ENCODE data around the gene KNSTRN.

The KNSTRN gene

GRCh38 chr15:40344217-40344616 is 38.3 kb upstream of the KNSTRN start:
- H3K36me3 ChIP-seq, result no peaks in the 10 kb centered on the region

GRCh38 chr15:40344631-40345120 is 37.8 kb upstream of the KNSTRN start:
- peak; percentile 55 to 83 for DNase-seq
- intact Hi-C loops (cut with DNase I; ENCODE audit: low total_unique reads), result no loop called here
- Histone ChIP-seq H3K4me1 (peaks cover 0 to 55% (median 52%) of the 10 kb centered on the region in 4 donors), H3K4me3 (no peak overlapping the region), H3K27ac (peak overlapping the region; percentile 90), H3K27me3 (no peaks in the 10 kb centered on the region), H3K9me3 (no peaks in the 10 kb centered on the region), H3K36me3 (no peaks in the 10 kb centered on the region)
- TF ChIP-seq CTCF (IDR thresholded peaks at IDR 0.05), result peak; percentile 65 to 80

More at GRCh38 chr15:40344217-40344616, 38.3 kb upstream of the KNSTRN start:
- no peaks in the 10 kb centered on the region for H3K27me3 ChIP-seq
- no peak for TF ChIP-seq CTCF (IDR thresholded peaks at IDR 0.05)
- no peaks in the 10 kb centered on the region for H3K9me3 ChIP-seq
- no peak for DNase-seq
- H3K27ac ChIP-seq, result peak overlapping the region; percentile 90
- H3K4me3 ChIP-seq, result no peak overlapping the region
- intact Hi-C loops (cut with DNase I; ENCODE audit: low total_unique reads), result no loop called here
- H3K4me1 ChIP-seq, result peaks cover 0 to 60% (median 56%) of the 10 kb centered on the region in 4 donors

- Histone ChIP-seq H3K4me1 (peaks cover 0 to 49% (median 45%) of the 10 kb centered on the region in 4 donors), H3K4me3 (no peak overlapping the region), H3K9me3 (no peaks in the 10 kb centered on the region), H3K27ac (peak overlapping the region; percentile 90), H3K36me3 (no peaks in the 10 kb centered on the region), H3K27me3 (no peaks in the 10 kb centered on the region)
- no peak for DNase-seq
- intact Hi-C loops (cut with DNase I; ENCODE audit: low total_unique reads), result no loop called here
- no peak for TF ChIP-seq CTCF (IDR thresholded peaks at IDR 0.05)
These were observed 37.2 kb upstream of the KNSTRN start for GRCh38 chr15:40345225-40345866.

GRCh38 chr15:40345867-40346578 is 36.5 kb upstream of the KNSTRN start:
- TF ChIP-seq CTCF (IDR thresholded peaks at IDR 0.05), result no peak
- Histone ChIP-seq H3K36me3 (no peaks in the 10 kb centered on the region), H3K4me3 (no peak overlapping the region), H3K27ac (peak overlapping the region in 1 of 2 donors; percentile 90), H3K9me3 (no peaks in the 10 kb centered on the region), H3K27me3 (no peaks in the 10 kb centered on the region), H3K4me1 (peaks cover 0 to 42% (median 39%) of the 10 kb centered on the region in 4 donors)
- intact Hi-C loops (cut with DNase I; ENCODE audit: low total_unique reads), result no loop called here
- DNase-seq, result no peak

GRCh38 chr15:40346579-40347558 is 35.7 kb upstream of the KNSTRN start:
- H3K4me3 ChIP-seq, result no peak overlapping the region
- H3K27ac ChIP-seq, result no peak overlapping the region
- intact Hi-C loops (cut with DNase I; ENCODE audit: low total_unique reads), result no loop called here

More at GRCh38 chr15:40346579-40347558, 35.7 kb upstream of the KNSTRN start:
- Histone ChIP-seq H3K9me3 (no peaks in the 10 kb centered on the region), H3K36me3 (no peaks in the 10 kb centered on the region), H3K27me3 (no peaks in the 10 kb centered on the region), H3K4me1 (peaks cover 0 to 33% (median 31%) of the 10 kb centered on the region in 4 donors)
- no peak for TF ChIP-seq CTCF (IDR thresholded peaks at IDR 0.05)
- DNase-seq, result no peak

All from tibial artery (tissue), 4 donors.